Chondrocyte (in vitro differentiated cells): ENCODE data around the gene SPAG5. TPM values are rescaled to one million over a fixed set of nuclear protein-coding genes. Genes with fewer than 3 reads are reported as not detected.
"Not testable (repeated sequence)": the region's sequence is repeated elsewhere in the genome, so short reads cannot be mapped to it uniquely, and the experiment has no call there.

Experiments
- DNase-seq: peaks from one replicate; pipeline ENCODE4 v3.0.0; 2021; ENCODE audit warnings: mixed read lengths, low spot score
- H3K27ac Mint-ChIP-seq: one replicate; pipeline ENCODE4 v1.8.0; 2021; ENCODE audit warnings: mild to moderate bottlenecking, moderate library complexity, mixed read lengths; ENCODE audit not compliant: unreplicated experiment
- H3K27me3 Mint-ChIP-seq: 2 replicates; pipeline ENCODE4 v1.8.0; 2021; ENCODE audit warnings: low read depth, mixed read lengths
- H3K36me3 Mint-ChIP-seq: 2 replicates; pipeline ENCODE4 v1.8.0; 2021; ENCODE audit warnings: low read depth, mixed read lengths
- H3K4me1 Mint-ChIP-seq: 2 replicates; pipeline ENCODE4 v1.8.0; 2021; ENCODE audit warnings: low read depth, mild to moderate bottlenecking, mixed read lengths
- H3K4me3 Mint-ChIP-seq: one replicate; pipeline ENCODE4 v1.8.0; 2021; ENCODE audit warnings: mild to moderate bottlenecking, moderate library complexity, mixed read lengths; ENCODE audit not compliant: unreplicated experiment
- H3K9me3 Mint-ChIP-seq: 2 replicates; pipeline ENCODE4 v1.8.0; 2021; ENCODE audit warnings: low read depth, mixed read lengths
- total RNA-seq: library from RNA; stranded (reverse); gene quantifications from 3 replicates; pipeline ENCODE4 v1.2.1, GENCODE V29; 2021
- TF ChIP-seq, protein P1 (sequence below): fragments of 200-600 bp; sonication (generic); IDR thresholded peaks from 2 replicates; pipeline ENCODE4 v1.5.0; 2021; ENCODE audit warnings: antibody characterized with exemption, mild to moderate bottlenecking, moderate library complexity

SPAG5 gene
- total RNA-seq, 1 donor from 2014 or later = 12.9 TPM

DNA sequence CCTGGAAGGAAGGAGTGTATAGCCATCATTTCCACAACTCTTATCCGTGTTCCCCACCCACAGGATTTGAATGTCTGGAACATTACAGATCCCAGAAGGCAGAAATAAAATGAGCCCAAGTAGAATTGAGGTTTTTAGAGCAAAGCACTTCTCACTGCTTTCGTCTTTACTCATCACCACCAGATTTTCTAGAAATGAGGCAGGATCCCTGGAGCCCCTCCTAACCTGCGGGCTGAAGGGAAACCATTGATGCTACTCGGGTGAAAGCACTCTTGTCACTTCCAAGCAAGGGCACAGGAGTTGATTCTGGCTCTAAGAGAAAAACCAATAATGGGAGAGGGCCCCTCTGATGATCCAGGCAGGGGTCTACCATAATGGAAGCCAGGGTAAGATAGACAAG is 19.3 kb downstream of the SPAG5 start:
- peaks cover 6% of the 10 kb centered on the region for H3K36me3 Mint-ChIP-seq
- no peak overlapping the region for H3K27ac Mint-ChIP-seq
- no peaks in the 10 kb centered on the region for H3K4me1 Mint-ChIP-seq
- H3K27me3 Mint-ChIP-seq = no peaks in the 10 kb centered on the region
- DNase-seq = no peak
- no peak overlapping the region for H3K4me3 Mint-ChIP-seq
- H3K9me3 Mint-ChIP-seq = no peaks in the 10 kb centered on the region
- TF ChIP-seq, protein P1, sequence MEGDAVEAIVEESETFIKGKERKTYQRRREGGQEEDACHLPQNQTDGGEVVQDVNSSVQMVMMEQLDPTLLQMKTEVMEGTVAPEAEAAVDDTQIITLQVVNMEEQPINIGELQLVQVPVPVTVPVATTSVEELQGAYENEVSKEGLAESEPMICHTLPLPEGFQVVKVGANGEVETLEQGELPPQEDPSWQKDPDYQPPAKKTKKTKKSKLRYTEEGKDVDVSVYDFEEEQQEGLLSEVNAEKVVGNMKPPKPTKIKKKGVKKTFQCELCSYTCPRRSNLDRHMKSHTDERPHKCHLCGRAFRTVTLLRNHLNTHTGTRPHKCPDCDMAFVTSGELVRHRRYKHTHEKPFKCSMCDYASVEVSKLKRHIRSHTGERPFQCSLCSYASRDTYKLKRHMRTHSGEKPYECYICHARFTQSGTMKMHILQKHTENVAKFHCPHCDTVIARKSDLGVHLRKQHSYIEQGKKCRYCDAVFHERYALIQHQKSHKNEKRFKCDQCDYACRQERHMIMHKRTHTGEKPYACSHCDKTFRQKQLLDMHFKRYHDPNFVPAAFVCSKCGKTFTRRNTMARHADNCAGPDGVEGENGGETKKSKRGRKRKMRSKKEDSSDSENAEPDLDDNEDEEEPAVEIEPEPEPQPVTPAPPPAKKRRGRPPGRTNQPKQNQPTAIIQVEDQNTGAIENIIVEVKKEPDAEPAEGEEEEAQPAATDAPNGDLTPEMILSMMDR = no peak

- H3K36me3 Mint-ChIP-seq = peaks cover 2% of the 10 kb centered on the region
- TF ChIP-seq, protein P1 = no peak
- no peak overlapping the region for H3K27ac Mint-ChIP-seq
- no peaks in the 10 kb centered on the region for H3K4me1 Mint-ChIP-seq
- no peaks in the 10 kb centered on the region for H3K9me3 Mint-ChIP-seq
- DNase-seq = peak; percentile 58
- H3K27me3 Mint-ChIP-seq = no peaks in the 10 kb centered on the region
- H3K4me3 Mint-ChIP-seq = no peak overlapping the region
Measured at GRCh38 chr17:28578246-28579195, 20.3 kb downstream of the SPAG5 start.

DNA sequence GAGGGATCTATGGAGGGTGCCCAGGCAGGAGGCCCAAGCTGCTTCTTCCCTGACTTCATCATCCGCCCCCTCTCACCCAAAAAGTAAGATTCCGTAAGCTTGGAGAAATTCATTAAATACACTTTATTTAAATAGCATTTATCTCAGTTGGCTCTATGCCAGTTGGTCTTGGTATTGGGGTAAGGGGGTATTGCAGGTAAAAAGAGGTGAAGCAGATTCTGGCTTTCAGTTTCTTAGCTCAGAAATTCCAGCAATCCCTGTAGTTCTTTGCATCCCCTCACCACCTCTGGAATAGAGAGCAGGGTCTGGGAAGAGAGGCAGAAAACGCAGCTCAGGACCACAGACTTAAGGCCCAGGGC is 21.4 kb downstream of the SPAG5 start:
- Mint-ChIP-seq H3K27me3 (no peaks in the 10 kb centered on the region), H3K9me3 (no peaks in the 10 kb centered on the region), H3K4me1 (peaks cover 6% of the 10 kb centered on the region), H3K4me3 (no peak overlapping the region), H3K36me3 (peaks cover 2% of the 10 kb centered on the region), H3K27ac (no peak overlapping the region)
- TF ChIP-seq, protein P1 = no peak
- no peak for DNase-seq

GRCh38 chr17:28576758-28577465 is 21.9 kb downstream of the SPAG5 start, which contains the start of gene ALDOC:
TSS of gene ALDOC (minus strand) at chr17:28576895. CDS start at chr17:28575532, 1,363 bp downstream.
- H3K36me3 Mint-ChIP-seq = peaks cover 2% of the 10 kb centered on the region
- H3K4me1 Mint-ChIP-seq = peaks cover 10% of the 10 kb centered on the region
- peak; percentile 91 for DNase-seq
- H3K27me3 Mint-ChIP-seq = no peaks in the 10 kb centered on the region
- no peaks in the 10 kb centered on the region for H3K9me3 Mint-ChIP-seq
- no peak within 1 kb of the TSS for H3K27ac Mint-ChIP-seq
- TF ChIP-seq, protein P1 = no peak
- H3K4me3 Mint-ChIP-seq = peak within 1 kb of the TSS; percentile 52

- DNase-seq = peak; percentile 38
- not testable (repeated sequence) for H3K27me3 Mint-ChIP-seq, H3K9me3 Mint-ChIP-seq, H3K36me3 Mint-ChIP-seq, H3K27ac Mint-ChIP-seq
- Mint-ChIP-seq H3K4me3 (peak overlapping the region; percentile 52), H3K4me1 (peaks cover 14% of the 10 kb centered on the region)
Measured at GRCh38 chr17:28576016-28576415, 22.8 kb downstream of the SPAG5 start.
